SK-N-MC (cell line): ENCODE measurements around the gene DENND6A.
"Not testable (repeated sequence)": the region's sequence is repeated elsewhere in the genome, so short reads cannot be mapped to it uniquely, and the experiment has no call there.

Experiments used
- DNase-seq: peaks from one replicate; pipeline ENCODE4 v3.0.0-alpha.2; 2011; ENCODE audit warnings: low read depth, low spot score
- H3K27ac ChIP-seq: fragments of 200-600 bp; sonication (generic); 2 replicates; pipeline ENCODE4 v1.5.1; 2016; ENCODE audit warnings: mixed run types
- H3K36me3 ChIP-seq: fragments of 200-600 bp; sonication (generic); 2 replicates; pipeline ENCODE4 v1.6.1; 2017; ENCODE audit warnings: antibody characterized with exemption, low read length, mixed read lengths; ENCODE audit not compliant: insufficient read depth
- H3K4me3 ChIP-seq: fragments of 200-600 bp; sonication (generic); 2 replicates; pipeline ENCODE4 v1.5.1; 2016
- H3K9ac ChIP-seq: fragments of 200-600 bp; sonication (generic); 2 replicates; pipeline ENCODE4 v1.8.0; 2017; ENCODE audit warnings: mixed run types, mixed read lengths; ENCODE audit not compliant: insufficient read length
- H3K9me3 ChIP-seq: fragments of 200-600 bp; sonication (generic); 2 replicates; pipeline ENCODE4 v1.6.1; 2017; ENCODE audit warnings: low read depth, mild to moderate bottlenecking, antibody characterized with exemption, low read length, moderate library complexity, mixed read lengths
- EZH2 ChIP-seq: fragments of 200-600 bp; sonication (generic); IDR thresholded peaks from one replicate; pipeline ENCODE4 v1.6.1; 2017; ENCODE audit warnings: antibody characterized with exemption
- FOXP2 ChIP-seq: optimal IDR thresholded peaks from 2 replicates; pipeline ENCODE3; 2011; ENCODE audit warnings: mild to moderate bottlenecking, moderate library complexity; ENCODE audit not compliant: insufficient read depth; ENCODE audit errors: extremely low read length, control extremely low read depth
- POLR2AphosphoS5 ChIP-seq: IDR thresholded peaks from 2 replicates; pipeline ENCODE4 v1.6.1; 2012; ENCODE audit warnings: mild to moderate bottlenecking, low read depth, low read length, borderline replicate concordance

The DENND6A gene

GRCh38 chr3:57644740-57645139, 48.1 kb downstream of the DENND6A start:
- Histone ChIP-seq H3K36me3 (peaks cover 15% of the 10 kb centered on the region; the same call in 1 of the 2 replicates), H3K9me3 (no peaks in the 10 kb centered on the region), H3K27ac (no peak overlapping the region), H3K9ac (no peak overlapping the region), H3K4me3 (no peak overlapping the region)
- DNase-seq = no peak
- no peak for TF ChIP-seq FOXP2
- TF ChIP-seq POLR2AphosphoS5 = no peak

DNA sequence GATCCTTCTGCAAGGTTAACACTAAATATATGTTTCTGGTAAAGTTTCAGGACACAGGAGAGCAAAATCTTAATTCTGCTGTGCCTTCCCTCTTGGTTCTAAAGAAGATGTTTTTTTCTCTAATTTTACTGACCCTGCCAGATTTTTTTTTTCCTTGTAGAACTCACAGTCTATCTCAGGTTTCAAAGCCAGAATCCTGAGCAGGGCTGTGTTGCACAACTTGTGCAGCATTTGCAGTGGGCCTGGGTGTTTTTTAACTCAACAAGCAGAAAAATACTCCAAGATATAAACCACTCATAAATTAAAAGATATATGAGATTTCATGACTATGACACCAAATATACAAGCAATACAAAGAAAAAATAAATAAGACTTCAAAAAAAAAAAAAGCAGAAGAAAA, 55.5 kb downstream of the DENND6A start:
- Histone ChIP-seq H3K27ac (no peak overlapping the region), H3K9ac (no peak overlapping the region), H3K9me3 (no peaks in the 10 kb centered on the region), H3K4me3 (no peak overlapping the region), H3K36me3 (peaks cover 32% of the 10 kb centered on the region; the same call in 1 of the 2 replicates)
- no peak for DNase-seq
- TF ChIP-seq POLR2AphosphoS5 (no peak), FOXP2 (no peak), EZH2 (no peak)

- H3K36me3 ChIP-seq = peaks cover 33% of the 10 kb centered on the region
- not testable (repeated sequence) for H3K27ac ChIP-seq, H3K9me3 ChIP-seq, DNase-seq, H3K9ac ChIP-seq, H3K4me3 ChIP-seq
Observed at GRCh38 chr3:57634259-57634658, 58.6 kb downstream of the DENND6A start.

GRCh38 chr3:57627976-57628375, 64.9 kb downstream of the DENND6A start:
- TF ChIP-seq POLR2AphosphoS5 = no peak
- no peak for TF ChIP-seq FOXP2
- TF ChIP-seq EZH2 = no peak
- Histone ChIP-seq H3K36me3 (peaks cover 40% of the 10 kb centered on the region), H3K9ac (no peak overlapping the region), H3K9me3 (no peaks in the 10 kb centered on the region), H3K4me3 (no peak overlapping the region), H3K27ac (no peak overlapping the region)
- no peak for DNase-seq

GRCh38 chr3:57624801-57625200, 68.1 kb downstream of the DENND6A start:
- Histone ChIP-seq H3K36me3 (peaks cover 25% of the 10 kb centered on the region; the same call in 1 of the 2 replicates), H3K4me3 (no peak overlapping the region), H3K9me3 (no peaks in the 10 kb centered on the region), H3K27ac (no peak overlapping the region), H3K9ac (no peak overlapping the region)
- TF ChIP-seq FOXP2 (no peak), POLR2AphosphoS5 (no peak), EZH2 (no peak)
- DNase-seq = no peak

- Histone ChIP-seq H3K9me3 (no peaks in the 10 kb centered on the region), H3K27ac (no peak overlapping the region), H3K9ac (no peak overlapping the region), H3K36me3 (peaks cover 6% of the 10 kb centered on the region; the same call in 1 of the 2 replicates), H3K4me3 (no peak overlapping the region)
- DNase-seq = no peak
- no peak for TF ChIP-seq EZH2
- no peak for TF ChIP-seq FOXP2
- no peak for TF ChIP-seq POLR2AphosphoS5
Observed at GRCh38 chr3:57622362-57622761, 70.5 kb downstream of the DENND6A start.

DNA sequence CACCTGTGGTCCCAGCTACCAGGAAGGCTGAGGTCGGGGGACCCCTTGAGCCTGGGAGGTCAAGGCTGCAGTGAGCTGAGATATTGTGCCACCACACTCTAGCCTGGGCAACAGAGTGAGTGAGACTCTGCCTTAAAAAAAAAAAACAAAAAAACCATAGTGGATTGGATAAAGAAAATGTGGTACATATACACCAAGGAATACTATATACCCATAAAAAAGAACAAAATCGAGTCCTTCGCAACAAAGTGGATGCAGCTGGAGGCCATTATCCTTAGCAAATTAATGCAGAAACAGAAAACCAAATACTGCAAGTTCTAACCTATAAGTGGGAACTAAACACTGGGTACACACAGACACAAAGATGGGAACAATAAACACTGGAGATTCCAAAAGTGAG, 75.1 kb downstream of the DENND6A start:
- TF ChIP-seq FOXP2 (no peak), POLR2AphosphoS5 (no peak), EZH2 (no peak)
- no peak overlapping the region for H3K9ac ChIP-seq

DNA sequence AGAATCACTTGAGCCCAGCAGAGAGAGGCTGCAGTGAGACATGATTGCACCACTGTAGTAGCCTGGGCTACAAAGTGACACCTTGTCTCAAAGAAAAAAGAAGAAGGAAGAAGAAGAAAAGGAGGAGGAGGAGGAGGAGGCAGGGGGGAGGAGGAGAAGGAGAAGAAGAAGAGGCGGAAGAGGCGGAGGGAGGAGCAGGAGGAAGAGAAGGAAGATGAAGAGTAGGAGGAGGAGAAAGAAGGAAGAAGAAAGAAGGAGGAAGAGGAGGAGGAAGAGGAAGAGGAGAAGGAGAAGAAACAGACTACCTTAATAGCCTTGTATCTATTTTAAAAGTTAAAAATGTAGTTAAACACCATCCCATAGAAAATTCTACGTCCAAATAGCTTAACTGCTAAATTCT, 76.6 kb downstream of the DENND6A start:
- Histone ChIP-seq H3K9ac (no peak overlapping the region), H3K27ac (no peak overlapping the region), H3K36me3 (no peaks in the 10 kb centered on the region; the same call in 1 of the 2 replicates), H3K9me3 (no peaks in the 10 kb centered on the region), H3K4me3 (no peak overlapping the region)
- no peak for TF ChIP-seq FOXP2
- TF ChIP-seq EZH2 = no peak
- no peak for DNase-seq

More for the DNA sequence above, 75.1 kb downstream of the DENND6A start:
- no peak for DNase-seq
- Histone ChIP-seq H3K9me3 (no peaks in the 10 kb centered on the region), H3K36me3 (no peaks in the 10 kb centered on the region; the same call in 1 of the 2 replicates), H3K4me3 (no peak overlapping the region), H3K27ac (no peak overlapping the region)

- not testable (repeated sequence) for H3K9ac ChIP-seq, H3K27ac ChIP-seq, H3K9me3 ChIP-seq, H3K36me3 ChIP-seq, DNase-seq, H3K4me3 ChIP-seq
Observed at GRCh38 chr3:57611870-57612269, 81.0 kb downstream of the DENND6A start.
